GM13976 (cell line): ENCODE results near the gene CUEDC1.

ENCODE experiments used
- DNase-seq: peaks from one replicate; pipeline ENCODE4 v3.0.0; 2012; ENCODE audit warnings: low spot score
- in situ Hi-C: fragments of 300-500 bp; cut with MboI; formaldehyde crosslinking; loops from one replicate; pipeline ENCODE4 v1.12.0; 2022; ENCODE audit warnings: low sequenced_read_pairs, mixed read lengths, inconsistent platforms; ENCODE audit not compliant: unreplicated experiment
- TF ChIP-seq, protein P1 (sequence below): IDR thresholded peaks from 2 replicates; pipeline ENCODE4 v1.5.1; 2012; ENCODE audit warnings: borderline replicate concordance, mild to moderate bottlenecking; ENCODE audit not compliant: insufficient read depth; ENCODE audit errors: extremely low read depth, missing control alignments, control extremely low read depth

CUEDC1 gene

DNA sequence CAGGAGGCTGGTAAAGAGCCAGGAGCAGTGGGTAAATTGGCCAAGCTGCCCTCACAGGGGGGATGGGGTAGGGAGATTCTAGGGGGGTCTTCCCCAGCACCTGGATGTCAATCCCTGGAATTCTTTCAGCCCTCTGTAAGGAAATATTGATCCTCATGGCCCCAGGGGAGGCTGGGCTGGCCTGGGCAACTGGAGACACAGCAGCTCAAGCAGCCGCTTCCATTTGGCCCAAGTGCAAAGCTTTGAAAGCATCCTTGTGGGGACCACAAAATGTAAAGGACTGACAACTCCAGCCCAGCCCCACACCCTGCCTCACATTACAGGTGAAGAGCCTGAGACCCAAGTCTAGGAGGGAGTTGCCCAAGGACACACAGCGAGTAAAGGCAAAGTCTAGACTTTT lies 66.0 kb downstream of the CUEDC1 start:
- in situ Hi-C loops = no loop called here
- TF ChIP-seq, protein P1, sequence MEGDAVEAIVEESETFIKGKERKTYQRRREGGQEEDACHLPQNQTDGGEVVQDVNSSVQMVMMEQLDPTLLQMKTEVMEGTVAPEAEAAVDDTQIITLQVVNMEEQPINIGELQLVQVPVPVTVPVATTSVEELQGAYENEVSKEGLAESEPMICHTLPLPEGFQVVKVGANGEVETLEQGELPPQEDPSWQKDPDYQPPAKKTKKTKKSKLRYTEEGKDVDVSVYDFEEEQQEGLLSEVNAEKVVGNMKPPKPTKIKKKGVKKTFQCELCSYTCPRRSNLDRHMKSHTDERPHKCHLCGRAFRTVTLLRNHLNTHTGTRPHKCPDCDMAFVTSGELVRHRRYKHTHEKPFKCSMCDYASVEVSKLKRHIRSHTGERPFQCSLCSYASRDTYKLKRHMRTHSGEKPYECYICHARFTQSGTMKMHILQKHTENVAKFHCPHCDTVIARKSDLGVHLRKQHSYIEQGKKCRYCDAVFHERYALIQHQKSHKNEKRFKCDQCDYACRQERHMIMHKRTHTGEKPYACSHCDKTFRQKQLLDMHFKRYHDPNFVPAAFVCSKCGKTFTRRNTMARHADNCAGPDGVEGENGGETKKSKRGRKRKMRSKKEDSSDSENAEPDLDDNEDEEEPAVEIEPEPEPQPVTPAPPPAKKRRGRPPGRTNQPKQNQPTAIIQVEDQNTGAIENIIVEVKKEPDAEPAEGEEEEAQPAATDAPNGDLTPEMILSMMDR = no peak
- no peak for DNase-seq

DNA sequence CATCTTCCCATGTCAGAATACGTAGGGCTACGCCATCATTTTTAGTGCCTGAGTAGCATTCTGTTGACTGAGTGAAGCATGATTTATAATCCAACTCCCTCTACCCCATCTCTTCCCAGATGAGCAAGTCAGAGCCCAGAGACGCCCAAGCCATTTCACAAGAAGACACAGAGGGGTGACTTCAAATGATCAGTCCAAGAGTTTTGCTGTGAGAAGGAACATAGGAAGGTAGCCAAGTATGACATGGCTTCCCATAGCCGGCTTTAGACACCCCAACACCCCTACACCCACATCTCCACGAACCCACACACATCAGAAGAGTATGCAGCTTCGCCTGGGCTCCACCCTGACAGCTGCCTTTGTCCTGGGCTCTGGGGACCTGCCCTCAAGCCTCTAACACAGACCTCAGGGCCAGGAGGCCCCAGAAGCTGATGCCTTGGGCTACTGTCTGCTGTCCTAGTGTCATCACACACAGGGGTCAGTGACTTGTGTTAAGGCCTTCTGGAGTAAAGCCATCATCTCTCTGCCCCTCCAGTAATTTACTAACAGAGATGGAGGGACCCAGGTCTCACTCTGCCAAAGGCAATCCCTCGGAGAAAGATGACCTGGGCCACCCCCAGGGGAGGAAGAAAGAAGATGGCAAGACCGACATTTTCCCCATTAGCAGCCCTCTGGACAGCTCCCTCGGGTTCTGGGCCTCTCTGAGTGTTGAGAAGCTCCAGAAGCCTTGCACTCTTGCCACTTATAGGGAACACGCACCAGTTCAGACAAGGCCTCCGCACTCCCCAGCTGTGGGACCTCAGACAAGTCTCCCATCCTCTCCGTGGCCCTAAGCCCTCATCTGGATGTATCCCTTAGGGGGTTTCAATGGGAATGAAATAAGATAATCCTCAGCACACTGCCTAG lies 66.6 kb downstream of the CUEDC1 start:
- TF ChIP-seq, protein P1 = no peak
- no peak for DNase-seq
- in situ Hi-C loops = no loop called here

DNA sequence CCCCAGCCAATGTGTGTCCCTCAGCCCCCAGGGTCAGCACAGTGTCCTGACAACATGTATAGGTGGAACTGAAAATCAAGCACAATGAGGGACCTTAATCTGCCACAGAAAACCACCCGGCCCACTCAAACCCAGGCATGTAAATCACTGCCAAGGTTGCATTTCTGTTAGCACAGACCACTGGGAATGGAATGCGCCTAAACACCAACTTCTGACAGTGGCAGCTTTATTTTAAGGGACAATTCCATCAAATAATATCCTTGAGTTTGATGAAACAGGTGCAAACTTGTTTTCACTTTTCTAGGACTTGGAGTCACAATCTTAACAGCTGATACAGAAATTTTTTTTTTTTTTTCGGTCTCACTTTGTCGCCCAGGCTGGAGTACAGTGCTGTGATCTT lies 68.1 kb downstream of the CUEDC1 start:
- in situ Hi-C loops = no loop called here
- TF ChIP-seq, protein P1 = no peak
- no peak for DNase-seq

DNA sequence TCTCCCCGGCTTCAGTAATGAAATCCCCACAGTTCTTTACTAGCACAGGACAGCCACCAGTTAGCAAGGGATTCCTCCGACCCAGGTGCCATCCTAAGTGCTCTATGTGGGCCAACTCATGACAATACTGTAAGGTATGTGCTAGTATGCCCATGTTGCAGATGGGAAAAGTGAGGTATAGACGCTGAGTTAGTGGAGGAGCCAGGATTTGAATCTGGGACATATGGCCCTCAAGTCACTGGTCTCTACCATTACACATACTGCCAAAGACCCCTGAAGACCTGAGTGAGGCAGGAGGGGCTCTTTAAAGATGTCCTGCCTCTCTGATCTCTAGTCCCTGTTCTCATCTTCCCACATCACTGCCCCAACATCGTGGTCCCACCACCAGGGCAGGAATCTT lies 69.2 kb downstream of the CUEDC1 start:
- TF ChIP-seq, protein P1 = no peak
- in situ Hi-C loops = no loop called here
- DNase-seq = no peak

DNA sequence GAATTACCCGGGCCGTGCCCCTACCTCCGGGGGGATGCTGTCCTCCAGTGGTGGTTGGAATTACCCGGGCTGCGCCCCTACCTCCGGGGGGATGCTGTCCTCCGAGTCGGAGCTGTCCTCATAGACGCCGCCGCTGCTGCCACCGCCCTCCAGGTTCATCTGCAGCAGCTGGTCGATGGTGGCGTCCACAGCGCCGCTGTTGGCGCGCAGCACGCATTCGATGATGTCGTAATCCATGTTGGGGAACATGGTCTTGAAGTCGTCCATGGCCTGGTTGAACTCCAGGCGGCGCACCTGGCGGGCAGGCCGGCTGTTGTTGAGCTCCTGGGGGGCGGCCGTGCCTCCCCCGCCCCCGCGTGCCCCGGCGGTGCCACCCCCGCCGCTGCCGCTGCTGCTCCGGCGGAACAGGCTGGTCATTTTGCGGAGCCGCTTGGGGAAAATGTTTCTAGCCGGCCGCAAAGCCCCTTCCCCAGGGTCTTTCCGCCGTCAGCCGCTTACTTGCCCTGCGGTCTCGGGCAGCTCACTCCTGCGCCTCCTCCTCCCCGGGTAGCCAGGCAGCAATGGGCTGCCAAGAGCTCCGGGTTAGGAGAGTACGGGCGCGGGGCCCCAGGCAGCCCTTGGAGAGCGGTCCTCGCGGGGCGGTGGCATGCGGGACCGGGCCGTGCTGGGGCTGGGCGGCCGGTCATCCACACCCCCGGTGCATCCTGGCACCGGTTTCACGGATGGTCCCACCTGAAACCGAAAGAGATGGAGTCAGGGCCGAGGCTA lies 69.9 kb downstream of the CUEDC1 start:
- no peak for DNase-seq
- in situ Hi-C loops = no loop called here
- TF ChIP-seq, protein P1 = no peak

DNA sequence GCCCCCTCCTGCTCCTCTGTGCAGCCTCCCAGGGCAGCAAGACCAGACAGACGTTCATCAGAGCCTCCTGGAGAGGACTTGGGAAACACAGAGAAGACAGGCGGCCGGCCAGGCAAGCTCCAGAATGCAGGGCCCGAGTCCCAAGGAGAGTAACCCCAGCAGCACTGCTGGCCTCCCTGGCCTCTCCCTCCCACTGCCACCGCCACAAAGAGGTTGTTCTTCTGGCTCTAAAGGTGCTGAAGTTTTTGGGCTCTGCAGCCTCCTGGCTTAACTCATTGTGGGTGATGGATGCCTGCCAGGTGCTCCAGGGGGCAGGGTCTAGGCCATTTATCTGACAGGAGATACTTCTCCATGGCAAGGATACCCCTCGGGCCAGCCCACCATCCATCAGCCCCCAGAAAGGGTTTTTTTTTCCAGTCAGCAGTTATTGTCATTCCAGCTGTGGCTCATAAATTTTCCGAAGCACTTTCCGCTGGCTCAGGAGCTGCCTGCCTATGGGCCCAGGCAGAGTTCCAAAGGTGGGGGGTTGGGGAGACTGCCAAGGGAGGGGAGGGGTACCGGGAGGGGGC lies 73.3 kb downstream of the CUEDC1 start:
- DNase-seq = no peak
- in situ Hi-C loops = no loop called here
- TF ChIP-seq, protein P1 = no peak
